Inflammatory macrophage treated with lipopolysaccharide for 4 hours (primary cell): ENCODE data around the gene JAG2.

Experiments used
- DNase-seq: peaks from one replicate; pipeline ENCODE4 v3.0.0-alpha.2; 2020

JAG2 gene

DNA sequence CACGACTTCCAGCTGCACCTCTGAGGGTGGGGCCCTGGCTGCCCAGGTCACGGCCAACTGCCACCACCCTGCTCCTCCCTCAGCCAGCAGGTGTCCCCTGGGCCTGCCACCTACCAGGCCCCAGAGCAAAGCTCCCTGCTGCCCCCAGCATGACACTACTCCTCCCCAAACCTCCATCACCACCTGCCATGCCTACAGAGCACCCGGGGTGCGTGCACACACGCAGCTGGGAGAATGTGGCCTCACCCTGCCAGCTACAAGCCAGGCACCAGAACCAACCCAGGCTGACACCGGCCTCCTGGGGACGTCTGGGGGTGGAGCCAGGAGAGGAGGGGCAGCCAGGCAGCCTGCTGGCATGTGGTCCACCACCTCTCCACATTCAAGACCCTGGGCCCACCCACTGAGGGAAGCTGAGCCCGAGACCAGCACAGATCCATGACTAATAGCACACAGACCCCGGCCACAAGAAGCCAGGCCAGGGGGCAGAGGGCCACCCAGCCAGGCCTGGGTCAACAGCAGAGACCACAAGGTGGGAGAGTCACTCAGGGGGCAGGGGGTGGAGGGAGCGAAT is 3.4 kb downstream of the JAG2 start:
- DNase-seq, result no peak

DNA sequence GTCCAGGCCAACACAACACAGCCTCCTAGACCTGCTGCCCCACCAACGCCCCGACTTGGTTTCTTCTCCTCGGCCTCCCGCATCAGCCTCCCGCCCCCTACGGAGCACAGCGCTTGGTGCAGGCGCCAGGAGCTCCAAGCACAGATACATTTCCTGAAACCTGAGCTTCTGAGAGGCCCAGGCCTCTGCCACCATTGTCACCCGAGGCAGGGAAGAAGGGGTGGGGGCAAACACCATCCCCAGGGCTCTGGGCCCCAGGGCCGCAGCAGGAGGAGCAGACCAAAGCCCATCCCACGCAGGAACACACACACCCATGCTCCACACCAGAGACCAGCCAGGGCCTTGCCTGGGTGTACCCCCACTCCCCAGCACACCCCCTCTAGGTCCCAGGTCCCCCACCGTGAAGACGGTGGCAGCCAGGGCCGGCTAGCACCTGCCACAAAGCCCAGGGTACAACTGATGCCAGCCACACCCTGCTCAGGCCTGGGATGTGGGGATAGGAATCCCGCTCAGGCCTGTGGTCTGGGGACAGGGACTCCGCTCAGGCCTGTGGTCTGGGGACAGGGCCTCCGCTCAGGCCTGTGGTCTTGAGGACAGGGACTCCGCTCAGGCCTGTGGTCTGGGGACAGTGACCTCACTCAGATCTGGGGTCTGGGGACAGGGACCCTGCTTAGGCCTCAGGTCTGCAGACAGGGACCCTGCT is 5.4 kb downstream of the JAG2 start:
- no peak for DNase-seq

DNA sequence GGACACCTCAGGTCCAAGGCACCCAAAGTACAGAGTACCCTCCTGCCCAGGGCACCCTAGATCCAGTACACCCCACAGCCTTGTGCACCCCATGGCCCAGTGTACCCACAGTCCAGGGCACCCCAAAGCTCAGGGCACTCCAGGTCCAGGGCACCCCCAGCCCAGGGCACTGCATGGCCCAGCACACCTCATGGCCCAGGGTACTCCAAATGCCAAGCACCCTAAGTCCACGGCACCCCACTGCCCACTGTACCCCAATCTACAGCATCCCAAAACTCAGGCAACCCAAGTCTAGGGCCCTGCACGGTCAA is 6.0 kb downstream of the JAG2 start:
- no peak for DNase-seq

DNA sequence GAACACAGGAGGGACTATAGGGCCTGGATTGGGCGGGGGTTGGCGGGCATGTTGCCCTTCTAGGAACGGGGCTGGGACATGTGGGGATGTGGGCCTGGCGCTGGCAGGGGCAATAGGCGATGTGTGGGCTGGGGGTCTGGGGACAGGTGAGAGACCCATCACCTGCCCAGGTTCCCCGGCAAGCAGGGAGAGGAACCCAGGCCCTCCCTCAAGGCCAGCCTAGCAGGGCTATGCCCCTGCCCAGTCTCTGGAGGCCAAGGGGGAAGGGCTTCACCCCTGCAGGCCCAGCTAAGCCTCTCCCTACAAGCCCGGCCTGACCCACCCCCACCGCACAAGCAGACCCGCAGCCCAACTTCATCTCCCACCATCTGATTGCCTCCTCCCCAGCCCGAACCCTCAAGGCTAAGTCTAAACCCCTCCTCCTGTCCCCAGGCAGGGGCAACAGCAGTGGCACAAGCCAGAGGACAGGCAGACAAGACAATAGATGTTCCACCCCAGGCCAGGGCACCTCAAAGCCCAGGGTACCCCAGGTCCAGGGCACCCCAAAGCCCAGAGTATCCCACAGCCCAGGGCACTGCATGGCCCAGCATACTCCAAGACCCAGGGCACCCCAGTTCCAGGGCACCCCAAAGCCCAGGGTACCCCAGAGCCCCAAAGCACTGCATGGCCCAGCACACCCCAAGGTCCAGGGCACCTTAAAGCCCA is 6.5 kb downstream of the JAG2 start:
- no peak for DNase-seq

DNA sequence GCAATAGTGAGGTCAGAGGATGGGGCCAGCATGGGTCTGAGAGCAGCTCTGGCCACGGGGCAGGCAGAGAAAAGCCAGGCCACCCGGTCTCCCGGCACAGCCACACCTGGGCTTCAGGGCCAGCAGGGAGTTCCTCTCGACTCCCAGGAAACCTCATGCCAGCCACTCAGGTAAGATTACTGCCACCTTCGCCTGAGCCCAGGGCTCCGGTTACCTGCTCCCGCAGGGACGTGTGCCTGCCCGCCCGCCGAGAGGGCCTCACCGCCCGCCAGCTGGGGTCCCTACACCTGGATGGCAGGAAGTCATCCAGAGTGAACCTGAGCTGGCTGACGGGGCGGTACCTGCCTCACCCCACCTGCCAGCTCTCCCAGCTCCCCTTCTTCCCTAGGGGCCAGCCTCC is 7.3 kb downstream of the JAG2 start:
- no peak for DNase-seq

DNA sequence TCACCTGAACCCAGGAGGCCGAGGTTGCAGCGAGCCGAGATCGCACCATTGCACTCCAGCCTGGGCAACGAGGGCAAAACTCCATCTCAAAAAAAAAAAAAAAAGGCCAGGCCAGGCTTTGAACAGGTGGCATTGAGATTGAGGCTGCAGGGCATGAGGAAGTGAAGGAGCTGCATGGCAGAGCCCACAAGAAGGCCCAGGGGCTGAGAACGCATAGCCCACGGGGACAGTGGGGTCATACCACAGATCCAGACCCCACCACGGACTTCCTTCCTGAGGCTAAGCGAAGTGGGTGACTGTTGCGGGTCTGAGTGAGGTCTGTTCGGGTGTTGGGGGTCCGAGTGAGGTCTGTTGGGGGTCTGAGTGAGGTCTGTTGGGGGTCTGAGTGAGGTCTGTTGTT is 7.8 kb downstream of the JAG2 start:
- no peak for DNase-seq

DNA sequence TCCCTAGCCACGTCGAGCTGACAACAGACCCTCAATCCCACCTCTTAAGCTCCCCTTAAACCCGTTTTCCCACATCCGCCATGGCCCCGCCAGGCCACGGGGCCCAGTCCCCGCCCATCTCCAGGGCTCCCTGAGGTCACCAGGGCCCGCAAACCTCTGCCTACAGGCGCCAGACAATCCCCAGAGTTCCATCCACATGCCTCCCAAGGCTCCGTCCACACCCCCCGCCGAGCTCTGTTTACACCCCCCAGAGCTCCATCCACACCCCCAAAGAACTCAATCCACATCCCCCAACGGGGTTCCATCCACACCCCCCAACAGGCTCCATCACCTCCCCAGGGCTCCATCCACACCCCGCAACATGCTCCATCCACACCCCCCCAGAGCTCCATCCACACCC is 9.2 kb downstream of the JAG2 start:
- DNase-seq, result no peak

DNA sequence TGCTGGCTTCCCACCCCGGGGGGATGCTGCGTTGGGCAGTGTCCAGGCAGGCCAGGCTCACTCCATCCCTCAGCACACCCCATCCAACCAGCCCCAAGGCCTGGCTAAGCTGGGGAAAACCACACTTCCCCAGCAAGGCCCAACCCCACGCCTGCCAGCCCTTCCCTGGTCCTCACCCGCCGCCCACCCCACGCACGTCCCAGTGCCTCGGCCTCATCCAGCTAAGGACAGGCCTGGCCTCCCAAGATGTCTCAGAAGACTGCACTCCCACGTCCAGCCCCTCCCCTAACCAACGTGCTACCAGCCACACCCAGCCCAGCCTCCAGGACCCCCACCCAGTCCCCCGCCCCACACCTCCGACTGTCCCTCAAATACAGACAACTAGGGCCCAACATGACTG is 9.8 kb downstream of the JAG2 start:
- no peak for DNase-seq

DNA sequence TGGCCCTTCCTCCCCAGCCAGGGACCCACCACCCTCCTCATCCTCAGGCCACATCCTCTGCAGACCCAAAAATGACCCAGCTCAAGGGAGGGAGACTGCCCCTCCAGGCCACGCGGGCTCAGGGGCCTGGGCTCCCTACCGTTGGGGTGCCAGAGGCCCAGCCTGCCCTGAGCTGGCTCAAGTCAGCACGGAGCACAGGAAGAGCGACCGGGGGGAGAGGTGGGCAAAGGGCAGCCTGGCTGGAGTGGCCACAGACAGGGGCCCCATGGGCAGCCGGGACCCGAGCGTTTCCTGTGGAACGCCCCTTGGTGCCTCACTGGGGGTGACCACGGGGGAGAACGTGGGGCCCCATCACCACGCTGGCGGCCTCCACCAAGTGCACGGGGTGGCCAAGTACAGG is 10.7 kb downstream of the JAG2 start:
- DNase-seq, result no peak

DNA sequence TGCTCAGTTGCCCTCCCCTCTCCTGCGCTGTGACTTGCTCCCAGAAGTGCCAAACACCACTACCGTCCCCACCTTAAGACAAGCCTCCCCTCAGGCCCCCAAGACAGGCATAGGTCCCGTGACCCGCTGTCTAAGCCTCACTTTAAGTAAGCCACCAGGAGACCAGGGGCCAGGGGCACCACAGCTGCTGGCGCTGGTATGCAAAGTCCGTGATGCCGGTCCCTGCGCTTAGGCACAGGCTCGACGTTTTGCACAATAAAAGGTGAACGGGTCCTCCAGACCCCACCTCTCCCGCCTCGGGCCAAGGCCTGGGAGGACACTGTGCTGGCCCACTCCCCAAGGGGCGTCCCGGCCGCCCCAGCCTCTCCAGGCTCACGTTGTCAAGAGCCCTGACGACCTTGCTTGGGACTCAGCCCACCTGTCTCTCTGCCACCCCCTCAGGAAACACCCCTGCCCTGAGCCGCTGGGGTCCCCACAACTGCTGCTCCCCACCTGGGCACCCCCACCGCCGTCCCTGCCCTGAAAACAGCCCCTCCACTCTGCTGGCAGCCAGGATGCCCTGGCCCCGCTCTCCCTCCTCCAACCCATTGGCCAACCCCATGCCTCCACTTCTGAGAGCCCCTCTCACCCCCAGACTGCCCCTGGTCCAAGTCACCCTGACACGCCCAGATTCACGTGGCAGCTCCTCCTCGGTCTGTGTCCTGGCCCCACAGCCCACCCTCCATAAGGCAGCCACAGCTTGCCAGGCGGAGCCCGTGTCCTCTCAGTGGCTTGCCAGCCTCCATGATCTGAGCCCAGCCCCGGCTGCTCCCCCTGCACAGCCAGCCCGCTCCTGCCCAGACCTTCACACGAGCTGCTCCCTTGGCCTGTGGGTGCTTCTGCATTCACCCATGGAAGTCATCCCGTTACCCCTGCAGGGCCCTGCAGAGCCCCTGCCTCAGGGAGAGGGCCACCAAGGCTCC is 11.9 kb downstream of the JAG2 start:
- no peak for DNase-seq

DNA sequence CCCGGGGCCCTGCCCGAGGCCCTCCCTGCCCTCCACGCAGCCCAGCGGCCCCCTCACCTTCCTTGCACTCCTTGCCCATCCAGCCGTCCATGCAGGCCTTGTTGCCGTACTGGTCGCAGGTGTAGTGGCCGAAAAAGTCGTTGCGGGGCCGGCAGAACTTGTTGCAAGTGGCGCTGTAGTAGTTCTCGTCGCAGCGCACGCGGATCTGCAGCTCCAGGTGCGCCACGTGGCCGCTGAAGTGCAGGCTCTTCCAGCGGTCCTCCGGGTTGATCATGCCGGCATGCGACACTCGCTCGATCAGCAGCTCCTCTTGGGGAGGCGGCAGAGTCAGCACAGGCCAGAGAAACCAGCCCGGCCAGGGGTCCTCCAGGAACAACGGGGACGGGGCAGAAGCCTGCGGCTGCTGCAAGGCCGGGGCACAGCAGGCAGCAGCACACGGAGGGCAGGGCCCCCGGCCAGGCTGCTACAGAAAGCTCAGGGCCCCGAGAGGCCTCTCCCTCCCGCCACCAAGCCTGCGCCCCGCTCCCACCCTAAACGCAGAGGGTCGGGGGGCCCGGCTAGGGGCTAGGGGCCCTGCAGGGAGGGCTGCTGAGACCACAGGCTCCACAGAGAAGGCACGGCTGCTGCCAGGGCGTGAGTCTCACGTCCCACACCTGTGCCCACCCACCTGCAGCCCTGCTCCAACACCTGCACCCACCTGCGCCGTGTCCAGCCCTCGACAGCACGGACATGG is 12.7 kb downstream of the JAG2 start:
- DNase-seq, result no peak

DNA sequence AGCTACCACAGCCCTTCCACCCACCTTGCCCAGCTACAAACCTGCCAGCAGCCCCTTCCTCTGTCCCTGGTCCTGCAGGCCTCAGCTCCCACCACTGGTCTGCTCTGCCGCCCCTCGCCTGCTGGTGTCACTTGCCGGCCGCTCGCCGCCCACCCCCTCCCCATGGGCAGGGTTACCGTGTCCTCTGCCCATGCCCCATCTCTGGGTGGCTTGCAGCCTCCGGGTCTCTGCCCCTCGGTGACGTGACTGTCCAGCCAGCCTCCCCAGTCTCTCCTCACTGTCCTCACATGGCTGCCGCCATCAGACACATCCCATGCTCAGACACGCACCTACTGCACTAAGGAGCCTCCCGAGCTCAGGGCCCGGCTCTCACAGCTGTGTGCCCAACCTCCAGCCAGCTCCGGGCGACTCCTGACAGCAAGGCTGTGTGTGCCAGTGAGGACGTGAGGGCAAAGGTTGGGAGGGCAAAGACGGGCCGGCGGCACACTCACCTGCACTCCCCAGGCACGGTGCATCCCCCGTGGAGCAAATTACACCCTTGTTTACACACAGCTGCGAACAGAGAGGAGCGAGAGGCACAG is 13.4 kb downstream of the JAG2 start:
- DNase-seq, result no peak

DNA sequence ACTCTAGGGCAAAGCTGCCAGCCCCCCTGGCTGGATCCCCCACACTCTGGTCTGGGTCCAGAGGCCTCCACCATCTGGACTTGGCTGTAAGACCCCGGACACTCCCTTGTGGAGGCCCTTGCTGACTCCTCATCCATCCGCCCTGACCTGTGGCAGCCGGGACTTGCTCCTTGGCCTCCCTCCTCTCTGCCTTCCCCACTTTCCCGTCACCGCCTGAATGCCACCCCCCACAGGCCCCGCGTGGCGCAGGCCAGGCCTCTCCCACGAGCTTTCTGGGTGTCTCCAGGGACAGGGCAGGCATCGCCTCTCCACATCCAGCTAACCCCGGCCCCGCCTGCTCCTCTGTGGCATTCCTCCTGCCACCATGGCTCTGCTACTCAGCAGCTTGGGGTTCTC is 14.1 kb downstream of the JAG2 start:
- no peak for DNase-seq

DNA sequence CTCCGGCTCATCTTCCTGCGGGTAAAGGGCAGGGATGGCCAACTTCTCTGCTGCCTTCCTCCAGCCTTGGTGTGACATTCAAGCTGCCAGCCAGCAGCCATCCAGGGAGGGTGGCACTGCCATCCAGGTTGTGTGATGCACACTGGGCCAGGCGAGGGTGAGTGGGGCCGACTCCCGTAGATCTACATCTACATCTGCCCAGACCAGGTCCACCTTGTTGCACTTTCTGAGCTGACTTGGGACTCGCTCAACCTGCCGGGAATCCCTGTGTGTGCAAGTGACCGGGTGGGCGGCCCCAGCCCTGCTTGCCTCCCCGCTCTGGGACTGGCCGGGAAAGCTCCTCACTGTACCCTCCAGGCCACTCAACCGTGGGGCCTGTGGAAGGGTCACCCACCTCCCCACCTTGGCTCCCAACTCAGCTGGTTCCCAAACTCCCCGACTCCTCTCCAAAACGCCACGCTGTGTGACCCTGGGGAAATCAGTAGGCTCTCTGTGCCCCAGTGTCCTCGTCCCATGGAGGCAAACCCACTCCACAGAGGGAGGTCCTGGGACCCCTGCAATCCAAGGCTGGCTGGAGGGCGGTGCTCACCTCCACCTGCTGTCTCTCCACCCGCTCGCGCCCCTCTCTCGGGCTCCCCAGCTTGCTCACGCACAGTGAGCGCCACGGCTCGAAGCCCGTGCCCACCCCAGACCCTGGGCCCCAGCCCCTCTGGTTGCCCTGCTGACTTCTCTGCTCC is 14.7 kb downstream of the JAG2 start:
- DNase-seq, result no peak

DNA sequence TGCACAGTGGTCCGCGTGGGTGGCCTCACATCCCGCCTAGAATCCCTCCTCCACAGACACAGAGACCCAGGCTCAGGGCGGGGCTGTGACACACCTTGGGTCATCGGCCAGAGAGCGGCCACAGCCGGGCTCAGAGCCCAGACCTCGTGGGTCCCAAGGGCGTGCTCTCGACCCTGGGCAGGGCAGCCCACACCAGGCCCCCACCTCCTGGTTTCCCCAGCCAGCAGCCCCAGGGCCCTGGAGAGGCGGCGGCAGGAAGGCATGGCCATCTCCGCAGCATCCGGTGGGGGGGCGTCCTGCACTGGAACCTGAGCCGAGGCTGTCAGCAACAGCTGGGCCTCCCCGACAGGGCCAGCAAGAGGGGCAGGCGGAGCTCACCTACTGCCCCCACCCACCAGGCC is 15.2 kb downstream of the JAG2 start:
- DNase-seq, result no peak

DNA sequence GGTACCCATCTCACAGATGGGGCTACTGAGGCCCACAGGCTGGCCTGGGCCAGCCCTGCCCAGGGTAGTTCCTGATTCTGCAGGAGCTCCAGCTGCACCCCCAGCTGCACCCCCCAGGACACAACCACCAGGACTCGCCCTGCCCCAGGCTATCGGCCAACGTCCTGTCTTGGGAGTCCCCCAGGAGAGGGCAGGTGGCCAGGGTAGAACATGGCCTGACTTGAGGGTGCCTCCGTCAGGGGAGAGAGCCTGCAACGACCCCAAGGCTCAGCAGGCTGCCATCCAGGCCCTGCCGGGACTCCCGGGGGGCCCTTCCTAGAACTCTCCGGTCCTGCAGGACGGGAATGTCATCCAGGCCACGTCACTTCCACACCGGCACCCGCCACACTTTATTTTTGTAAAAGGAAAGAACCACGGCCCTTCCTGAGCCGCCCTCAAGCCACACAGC is 15.8 kb downstream of the JAG2 start:
- DNase-seq, result no peak

DNA sequence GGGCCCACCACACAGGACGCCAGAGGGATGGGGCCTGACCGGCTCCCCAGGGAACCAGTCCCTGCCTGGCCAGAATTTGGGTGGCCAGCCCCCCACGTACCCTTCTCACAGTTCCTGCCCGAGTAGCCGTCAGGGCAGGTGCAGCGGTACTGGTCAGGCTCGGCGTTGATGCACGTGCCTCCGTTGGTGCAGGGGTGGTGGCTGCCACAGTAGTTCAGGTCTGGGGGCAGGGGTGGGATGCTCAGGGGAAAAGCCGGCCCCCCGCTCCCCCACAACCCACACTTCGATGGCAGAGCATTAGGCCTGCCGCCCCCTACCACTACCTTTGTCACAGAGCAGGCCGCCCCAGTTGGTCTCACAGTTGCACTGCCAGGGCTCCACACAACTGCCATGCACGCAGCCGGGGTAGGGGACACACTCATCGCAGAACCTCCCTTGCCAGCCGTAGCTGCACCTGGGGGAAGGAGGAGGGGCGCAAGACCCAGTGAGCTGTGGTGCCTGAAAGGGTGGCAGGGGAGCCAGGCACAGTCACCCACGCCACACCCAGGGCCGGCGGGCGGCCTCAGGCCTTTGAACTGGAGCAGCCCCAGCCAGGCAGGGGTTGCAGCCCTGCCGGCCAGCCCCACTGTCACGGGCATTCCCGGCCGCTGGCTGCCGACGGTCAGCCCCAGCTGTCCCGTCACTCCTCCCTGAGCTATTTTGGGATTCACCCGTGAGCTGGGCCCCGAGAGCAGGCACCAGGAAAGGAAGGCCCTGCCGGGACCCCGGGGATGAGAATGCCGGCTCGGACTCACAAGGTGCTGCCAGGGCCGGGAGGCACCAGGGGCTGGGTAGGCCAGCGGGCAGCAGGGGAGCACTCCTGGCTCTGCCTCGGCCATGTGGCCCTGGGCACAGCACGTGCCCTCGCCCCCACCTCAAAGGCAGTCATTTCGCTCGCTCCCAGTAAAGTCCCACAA is 16.5 kb downstream of the JAG2 start:
- no peak for DNase-seq

DNA sequence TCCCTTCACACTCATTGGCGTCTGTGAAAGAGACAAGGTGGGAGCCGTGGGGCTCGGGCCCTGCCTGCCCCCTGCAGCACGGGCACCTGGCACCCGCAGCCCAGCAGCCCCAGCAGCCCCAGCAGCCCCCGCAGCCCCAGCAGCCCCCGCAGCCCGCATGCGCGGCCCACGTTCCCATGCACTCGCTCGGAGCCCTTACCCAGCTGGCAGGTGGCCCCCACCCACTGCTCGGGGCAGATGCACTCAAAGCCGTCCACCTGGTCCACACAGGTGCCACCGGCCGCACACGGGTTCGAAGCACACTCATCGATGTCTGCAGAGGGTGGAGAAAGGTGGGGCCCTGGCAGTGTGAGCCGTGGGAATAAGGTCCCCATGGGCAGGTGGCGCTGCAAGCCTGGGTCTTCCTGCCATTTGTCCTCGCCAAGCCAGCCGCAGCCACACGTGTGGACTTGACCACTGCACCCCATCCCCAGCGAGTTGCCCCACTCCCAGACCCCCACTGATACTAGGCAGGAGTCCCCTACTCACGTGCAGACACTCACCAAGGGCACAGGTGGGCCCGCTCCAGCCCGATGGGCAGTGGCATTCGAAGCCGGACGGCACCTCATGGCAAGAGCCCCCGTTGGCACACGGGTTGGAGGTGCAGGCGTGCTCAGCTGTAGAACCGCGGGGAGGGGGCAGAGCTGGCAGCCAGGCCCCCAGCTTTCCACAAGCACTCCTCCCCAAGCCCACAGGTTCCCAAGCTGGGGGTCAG is 17.3 kb downstream of the JAG2 start:
- DNase-seq, result no peak

DNA sequence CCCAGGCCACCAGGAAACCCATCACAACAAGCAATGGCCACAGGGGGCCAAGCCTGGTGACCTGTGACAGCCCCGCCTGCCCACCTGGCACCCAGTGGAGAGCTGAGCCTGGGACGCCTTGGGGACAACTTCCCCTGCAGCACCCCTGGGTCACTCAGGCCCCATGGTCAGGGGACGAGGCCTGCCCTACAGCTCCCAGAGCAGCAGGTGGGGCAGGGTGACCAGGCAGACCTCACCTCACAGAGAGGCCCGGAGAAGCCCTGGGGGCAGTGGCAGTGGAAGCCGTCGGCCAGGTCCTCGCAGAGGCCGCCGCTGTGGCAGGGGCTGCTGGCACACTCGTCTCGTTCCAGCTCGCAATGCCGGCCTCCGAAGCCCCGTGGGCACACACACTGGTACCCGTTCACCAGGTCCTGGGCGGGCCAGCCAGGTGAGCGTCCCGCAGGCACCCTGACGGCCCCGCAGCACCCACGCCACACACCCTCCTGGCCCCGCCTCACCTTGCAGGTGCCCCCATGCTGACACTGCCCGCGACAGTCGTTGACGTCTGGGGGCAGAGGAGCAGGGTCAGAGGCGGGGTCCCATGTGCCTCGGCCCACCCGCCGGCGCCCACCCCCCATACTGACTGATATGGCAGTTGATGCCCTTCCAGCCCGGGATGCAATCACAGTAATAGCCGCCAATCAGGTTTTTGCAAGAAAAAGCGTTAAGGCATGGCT is 18.1 kb downstream of the JAG2 start:
- DNase-seq, result no peak
